Neural cell (in vitro differentiated cells): ENCODE data around the gene MALAT1. TPM values are rescaled to one million over a fixed set of nuclear protein-coding genes. Genes with fewer than 3 reads are reported as not detected.
A peak's percentile ranks its signal among the peaks of the same experiment; 100 is the strongest.

Experiments used
- H2AFZ ChIP-seq: fragments of 200-600, 300-800 bp; sonication (generic), shearing (Covaris generic); 2 replicates; pipeline ENCODE4 v1.6.0; 2014; ENCODE audit warnings: low read depth, mild to moderate bottlenecking, antibody characterized with exemption, low read length, moderate library complexity
- H3F3A ChIP-seq: fragments of 200-600 bp; shearing (Covaris generic); 2 replicates; pipeline ENCODE4 v1.6.1; 2016; ENCODE audit warnings: mild to moderate bottlenecking, moderate library complexity, mixed read lengths, antibody characterized with exemption, low read length; ENCODE audit not compliant: insufficient read depth, poor library complexity, severe bottlenecking
- H3K27ac ChIP-seq: fragments of 200-600, 300-800 bp; sonication (generic), shearing (Covaris generic); 2 replicates; pipeline ENCODE4 v1.5.1; 2014; ENCODE audit warnings: mild to moderate bottlenecking, low read length, moderate library complexity
- H3K27me3 ChIP-seq: fragments of 300-800, 200-600 bp; sonication (generic), shearing (Covaris generic); 2 replicates; pipeline ENCODE4 v1.6.0; 2014; ENCODE audit warnings: mild to moderate bottlenecking, low read depth, low read length, moderate library complexity; ENCODE audit not compliant: insufficient read depth
- H3K36me3 ChIP-seq: fragments of 300-800, 200-600 bp; sonication (generic), shearing (Covaris generic); 2 replicates; pipeline ENCODE4 v1.5.1; 2014; ENCODE audit warnings: mild to moderate bottlenecking, antibody characterized with exemption, low read length, moderate library complexity; ENCODE audit not compliant: insufficient read depth
- H3K4me2 ChIP-seq: fragments of 300-800, 200-600 bp; sonication (generic), shearing (Covaris generic); 2 replicates; pipeline ENCODE4 v1.6.0; 2014; ENCODE audit warnings: mild to moderate bottlenecking, low read length
- H3K4me3 ChIP-seq: fragments of 300-800, 200-600 bp; sonication (generic), shearing (Covaris generic); 2 replicates; pipeline ENCODE4 v1.5.1; 2014; ENCODE audit warnings: mild to moderate bottlenecking, low read length, moderate library complexity
- H3K79me2 ChIP-seq: fragments of 200-600 bp; shearing (Covaris generic); replicated peaks from 2 replicates; pipeline ENCODE4 v1.6.0; 2014; ENCODE audit warnings: mild to moderate bottlenecking, low read length, moderate library complexity; ENCODE audit not compliant: insufficient read depth
- H3K9ac ChIP-seq: fragments of 300-800, 200-600 bp; sonication (generic), shearing (Covaris generic); 2 replicates; pipeline ENCODE4 v1.6.1; 2016; ENCODE audit warnings: mild to moderate bottlenecking, low read length, mixed read lengths
- H3K9me2 ChIP-seq: fragments of 200-600 bp; shearing (Covaris generic); 2 replicates; pipeline ENCODE4 v1.6.1; 2016; ENCODE audit warnings: mild to moderate bottlenecking, low read length, mixed read lengths; ENCODE audit not compliant: insufficient read depth
- H3K9me3 ChIP-seq: fragments of 200-600, 300-800 bp; sonication (generic), shearing (Covaris generic); 2 replicates; pipeline ENCODE4 v1.6.1; 2016; ENCODE audit warnings: mild to moderate bottlenecking, mixed run types, low read length, moderate library complexity, mixed read lengths
- H4K20me1 ChIP-seq: fragments of 200-600 bp; shearing (Covaris generic); 2 replicates; pipeline ENCODE4 v1.6.1; 2016; ENCODE audit warnings: mild to moderate bottlenecking, mixed run types; ENCODE audit not compliant: insufficient read depth
- CTCF ChIP-seq: fragments of 450-650 bp; IDR thresholded peaks from 2 replicates; pipeline ENCODE4 v1.5.1; 2014; ENCODE audit warnings: antibody characterized with exemption, mild to moderate bottlenecking, moderate library complexity; ENCODE audit not compliant: poor library complexity, severe bottlenecking
- EP300 ChIP-seq: fragments of 450-650 bp; conservative IDR thresholded peaks from 2 replicates; pipeline ENCODE4 v1.6.1; 2014; ENCODE audit warnings: antibody characterized with exemption, mild to moderate bottlenecking, moderate library complexity; ENCODE audit not compliant: poor library complexity, severe bottlenecking
- EZH2 ChIP-seq: fragments of 200-600, 300-800 bp; shearing (Covaris generic), sonication (generic); IDR thresholded peaks from 2 replicates; pipeline ENCODE4 v1.6.1; 2014; ENCODE audit warnings: antibody characterized with exemption, low read length, borderline replicate concordance, mild to moderate bottlenecking; ENCODE audit not compliant: insufficient read depth, poor library complexity, severe bottlenecking
- MXI1 ChIP-seq: fragments of 450-650 bp; conservative IDR thresholded peaks from 2 replicates; pipeline ENCODE4 v1.6.1; 2014; ENCODE audit warnings: antibody characterized with exemption, mild to moderate bottlenecking; ENCODE audit not compliant: poor library complexity, severe bottlenecking
- POLR2AphosphoS5 ChIP-seq: IDR thresholded peaks from 2 replicates; pipeline ENCODE4 v1.6.1; 2012
- RAD21 ChIP-seq: fragments of 450-650 bp; conservative IDR thresholded peaks from 2 replicates; pipeline ENCODE4 v1.6.1; 2014; ENCODE audit warnings: antibody characterized with exemption, mild to moderate bottlenecking, moderate library complexity
- REST ChIP-seq: IDR thresholded peaks from 2 replicates; pipeline ENCODE4 v1.6.1; 2012; ENCODE audit warnings: borderline replicate concordance
- SMC3 ChIP-seq: fragments of 450-650 bp; conservative IDR thresholded peaks from 2 replicates; pipeline ENCODE4 v1.6.1; 2014; ENCODE audit warnings: antibody characterized with exemption, mild to moderate bottlenecking, moderate library complexity; ENCODE audit not compliant: poor library complexity
- TAF1 ChIP-seq: IDR thresholded peaks from 2 replicates; pipeline ENCODE4 v1.6.1; 2012; ENCODE audit warnings: low read depth
- polyA plus RNA-seq: library from polyadenylated mRNA; depleted of rRNA; stranded (reverse); fragments of >200 nt; gene quantifications from 2 replicates; pipeline ENCODE4 v1.2.3, GENCODE V29; 2014

The MALAT1 gene
- polyA plus RNA-seq, 1 donor from 2014 or later: 1,383 TPM

GRCh38 chr11:65454696-65455456 lies 44.0 kb upstream of the MALAT1 start:
- no peak overlapping the region for H2AFZ ChIP-seq
- no peaks in the 10 kb centered on the region for H3K9me3 ChIP-seq
- no peak for TF ChIP-seq CTCF
- no peak for TF ChIP-seq MXI1
- no peak for TF ChIP-seq TAF1
- no peak for TF ChIP-seq EP300
- TF ChIP-seq REST: no peak
- no peak for TF ChIP-seq RAD21
- no peak for TF ChIP-seq EZH2
- TF ChIP-seq SMC3: no peak
- no peak for TF ChIP-seq POLR2AphosphoS5
- H3K36me3 ChIP-seq: no peaks in the 10 kb centered on the region
- no peaks in the 10 kb centered on the region for H4K20me1 ChIP-seq
- no peaks in the 10 kb centered on the region for H3K27me3 ChIP-seq
- H3K4me2 ChIP-seq: no peak overlapping the region
- no peaks in the 10 kb centered on the region for H3F3A ChIP-seq
- no peak overlapping the region for H3K27ac ChIP-seq
- H3K9me2 ChIP-seq: no peaks in the 10 kb centered on the region
- H3K79me2 ChIP-seq: no peaks in the 10 kb centered on the region
- H3K4me3 ChIP-seq: peak overlapping the region; percentile 30
- H3K9ac ChIP-seq: no peak overlapping the region

- Histone ChIP-seq H3K27ac (no peak overlapping the region), H3K79me2 (no peaks in the 10 kb centered on the region), H3K27me3 (no peaks in the 10 kb centered on the region)
Observed at GRCh38 chr11:65456418-65456817, 42.4 kb upstream of the MALAT1 start.

More at GRCh38 chr11:65456418-65456817, 42.4 kb upstream of the MALAT1 start:
- Histone ChIP-seq H4K20me1 (no peaks in the 10 kb centered on the region), H3K9me2 (no peaks in the 10 kb centered on the region), H3K9me3 (no peaks in the 10 kb centered on the region), H3F3A (no peaks in the 10 kb centered on the region), H3K36me3 (no peaks in the 10 kb centered on the region), H3K4me3 (no peak overlapping the region), H3K4me2 (no peak overlapping the region), H2AFZ (no peak overlapping the region), H3K9ac (no peak overlapping the region)
- TF ChIP-seq SMC3: no peak
